Ovary (tissue), 3 donors: ENCODE results near the gene TRAF4.

Experiments used
- CTCF ChIP-seq, 3 donors: fragments of 450-650 bp in 2 of 3; fragments of 200-600 bp in 1 of 3; IDR thresholded peaks; one replicate each; pipeline versions ENCODE4 v1.5.1 to v1.8.0; 2016 to 2022; ENCODE audit warnings: antibody characterized with exemption in 3 of 3, mild to moderate bottlenecking in 1 of 3
- EP300 ChIP-seq: sonication (generic); formaldehyde crosslinking; IDR thresholded peaks from one replicate; pipeline ENCODE4 v1.6.1; 2017; ENCODE audit warnings: antibody characterized with exemption
- POLR2A ChIP-seq: fragments of 450-650 bp; IDR thresholded peaks from one replicate; pipeline ENCODE4 v1.6.1; 2017; ENCODE audit warnings: antibody characterized with exemption, mild to moderate bottlenecking, moderate library complexity
- donor health status: DM: no; HTN: no; CAD: no.

GRCh38 chr17:28763137-28763799 is 19.5 kb downstream of the TRAF4 start:
- TF ChIP-seq POLR2A: no peak
- no peak for TF ChIP-seq CTCF (IDR thresholded peaks at IDR 0.05)
- TF ChIP-seq EP300: no peak
